Measurements from ENCODE around the gene LRRC7.
"Not testable (repeated sequence)": the region's sequence is repeated elsewhere in the genome, so short reads cannot be mapped to it uniquely, and the experiment has no call there.

LRRC7 gene

DNA sequence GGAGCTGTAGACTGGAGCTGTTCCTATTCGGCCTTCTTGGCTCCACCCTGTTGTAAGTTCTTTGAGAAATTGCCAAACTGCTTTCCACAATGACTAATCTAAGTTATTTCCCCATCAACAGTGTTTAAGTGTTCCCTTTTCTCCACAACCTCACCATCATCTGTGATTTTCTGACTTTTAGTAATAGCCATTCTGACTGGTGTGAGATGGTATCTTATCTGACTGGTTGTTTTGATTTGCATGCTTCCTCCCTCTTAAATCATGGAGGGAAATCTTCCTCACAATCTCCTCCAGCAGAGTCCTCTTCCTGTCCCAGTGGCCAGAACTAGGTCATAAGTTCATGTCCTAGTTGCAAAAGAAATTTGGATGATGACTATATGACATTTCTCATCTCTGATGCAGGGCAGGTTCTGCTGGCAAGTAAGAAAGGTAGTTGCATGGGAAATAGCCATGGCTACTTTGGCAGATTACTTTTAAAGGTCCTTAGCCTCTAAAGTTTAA, 343.6 kb downstream of the LRRC7 start:
- no peak for DNase-seq

DNA sequence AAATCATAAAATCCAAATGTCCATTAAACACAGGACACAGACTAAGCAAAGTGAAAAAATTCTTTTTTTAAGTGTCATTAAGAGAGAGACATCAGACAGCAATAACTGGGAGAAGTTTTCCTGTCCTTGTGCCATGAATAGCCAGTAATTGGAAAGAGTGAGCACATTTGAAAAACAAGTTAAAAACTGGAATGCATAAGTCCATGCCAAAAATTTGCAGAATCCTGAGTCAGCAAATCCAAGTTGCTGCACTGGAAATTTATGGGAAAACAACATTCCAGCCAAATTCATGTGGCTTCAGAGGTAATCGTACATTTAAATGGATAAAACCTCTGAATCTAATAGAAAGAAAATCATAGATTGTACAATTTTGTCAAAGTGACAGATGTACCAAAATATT, 346.3 kb downstream of the LRRC7 start:
- DNase-seq: no peak

DNA sequence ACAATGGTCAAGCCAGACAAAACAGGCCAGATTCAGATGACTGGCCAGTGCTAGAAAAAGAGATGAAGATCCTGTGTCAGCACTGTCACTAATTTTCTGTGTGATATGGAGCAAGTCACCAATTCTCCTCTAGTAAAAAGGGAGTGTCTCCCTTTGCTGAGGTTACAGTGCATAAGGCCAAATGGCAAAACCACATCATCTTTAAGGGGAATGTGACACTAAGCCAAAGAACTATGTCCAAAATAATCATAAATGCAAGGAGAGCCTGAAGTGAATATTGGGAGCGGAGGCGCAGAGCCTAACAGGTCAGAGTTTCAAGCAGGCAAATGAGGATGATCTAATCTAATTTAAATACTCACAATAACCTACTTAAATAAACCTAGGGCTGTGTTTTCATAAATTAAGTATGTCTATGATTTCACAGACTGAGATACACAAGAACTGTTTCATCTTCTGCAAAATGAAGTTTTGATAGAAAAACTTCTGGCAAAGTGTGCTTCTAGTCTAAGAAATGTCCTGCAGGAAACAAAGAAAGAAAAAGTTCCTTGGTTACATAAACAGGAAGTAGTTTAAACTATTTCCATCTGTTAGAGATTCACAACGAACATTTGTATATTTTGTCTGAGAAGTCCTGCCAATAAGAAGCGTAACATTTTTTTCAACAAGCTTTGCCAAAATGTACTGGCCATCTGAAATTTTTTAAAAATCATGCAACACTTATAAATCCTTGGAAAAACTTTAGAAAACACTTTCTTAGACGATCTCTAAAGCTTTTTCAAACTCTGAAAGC, 347.4 kb downstream of the LRRC7 start:
- no peak for DNase-seq

DNA sequence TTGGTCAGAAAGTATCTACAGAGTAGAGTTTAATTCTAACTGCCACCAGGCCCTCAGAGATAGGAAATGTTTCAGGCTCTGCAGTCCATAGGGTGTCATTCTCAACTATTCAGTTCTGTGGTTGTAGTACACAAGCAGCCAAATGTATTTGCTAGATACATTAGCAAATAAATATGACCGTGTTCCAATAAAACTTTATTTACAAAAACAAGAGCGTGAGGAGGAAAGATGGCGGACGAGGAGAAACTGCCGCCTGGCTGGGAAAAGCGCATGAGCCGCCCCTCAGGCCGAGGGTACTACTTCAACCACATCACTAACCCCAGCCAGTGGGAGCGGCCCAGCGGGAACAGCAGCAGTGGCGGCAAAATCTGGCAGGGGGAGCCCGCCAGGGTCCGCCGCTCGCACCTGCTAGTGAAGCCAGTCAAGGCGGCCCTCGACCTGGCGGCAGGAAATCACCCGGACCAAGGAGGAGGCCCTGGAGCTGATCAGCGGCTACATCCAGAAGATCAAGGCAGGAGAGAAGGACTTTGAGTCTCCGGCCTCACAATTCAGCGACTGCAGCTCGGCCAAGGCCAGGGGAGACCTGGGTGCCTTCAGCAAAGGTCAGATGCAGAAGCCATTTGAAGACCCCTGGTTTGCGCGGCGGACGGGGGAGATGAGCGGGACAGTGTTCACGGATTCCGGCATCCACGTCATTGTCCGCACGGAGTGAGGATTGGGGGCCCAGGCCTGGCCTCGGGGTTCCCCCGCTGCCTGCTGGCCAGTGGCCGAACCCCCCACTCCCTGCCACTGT, 351.6 kb downstream of the LRRC7 start:
- DNase-seq: no peak

DNA sequence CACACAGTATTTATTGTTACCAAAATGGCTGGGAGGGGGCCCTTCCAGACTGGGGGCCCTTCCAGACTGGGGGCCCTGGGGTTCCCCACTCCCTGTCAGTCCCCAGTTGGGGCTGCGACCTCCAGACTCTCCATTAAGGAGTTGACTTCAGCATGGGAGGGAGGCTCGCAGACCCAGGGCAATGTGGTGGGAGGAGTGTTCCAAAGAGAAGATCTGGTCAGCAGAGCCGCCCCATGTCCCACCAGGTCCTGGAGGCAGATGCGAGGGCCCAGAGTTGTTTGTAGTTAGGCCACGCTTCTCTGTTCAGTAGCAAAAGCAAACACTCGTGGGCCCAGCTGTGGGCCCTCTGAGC, 352.2 kb downstream of the LRRC7 start:
- DNase-seq: no peak

DNA sequence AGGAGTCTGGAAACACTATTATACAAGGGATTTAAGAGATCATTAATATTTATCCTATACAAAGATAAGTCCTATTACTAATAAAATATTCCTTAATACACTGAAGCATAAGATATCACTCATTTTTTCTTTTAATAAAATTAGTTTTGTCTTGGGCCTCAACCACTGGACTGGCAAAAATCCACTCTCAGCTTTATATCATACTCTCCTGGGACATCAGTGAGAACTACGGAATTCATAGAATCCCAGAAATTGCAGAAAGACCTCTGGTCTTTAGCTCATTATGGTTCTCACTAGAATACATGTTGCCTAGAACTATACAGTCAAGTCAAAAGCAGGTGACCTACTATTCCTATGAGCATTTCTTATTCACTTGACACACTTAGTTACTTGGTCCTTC, 352.7 kb downstream of the LRRC7 start:
- DNase-seq: no peak

DNA sequence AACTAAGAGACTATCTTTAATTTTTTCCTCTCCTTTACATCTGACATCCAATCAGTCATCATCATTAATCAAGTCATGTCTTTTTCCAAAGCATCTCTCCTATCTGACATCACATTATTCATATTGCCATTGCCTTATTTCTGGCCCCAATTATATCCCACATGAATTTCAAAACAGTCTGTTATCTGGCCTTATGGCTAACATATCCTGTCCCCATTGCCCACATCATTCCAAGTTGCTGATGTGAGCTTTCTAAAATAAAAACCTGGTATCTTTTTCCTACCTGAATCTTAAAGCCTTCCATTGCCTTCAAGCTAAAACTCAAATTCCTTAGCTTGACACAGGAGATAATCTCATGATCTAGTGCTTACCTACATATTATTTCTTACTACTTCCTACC, 353.8 kb downstream of the LRRC7 start:
- DNase-seq: no peak

DNA sequence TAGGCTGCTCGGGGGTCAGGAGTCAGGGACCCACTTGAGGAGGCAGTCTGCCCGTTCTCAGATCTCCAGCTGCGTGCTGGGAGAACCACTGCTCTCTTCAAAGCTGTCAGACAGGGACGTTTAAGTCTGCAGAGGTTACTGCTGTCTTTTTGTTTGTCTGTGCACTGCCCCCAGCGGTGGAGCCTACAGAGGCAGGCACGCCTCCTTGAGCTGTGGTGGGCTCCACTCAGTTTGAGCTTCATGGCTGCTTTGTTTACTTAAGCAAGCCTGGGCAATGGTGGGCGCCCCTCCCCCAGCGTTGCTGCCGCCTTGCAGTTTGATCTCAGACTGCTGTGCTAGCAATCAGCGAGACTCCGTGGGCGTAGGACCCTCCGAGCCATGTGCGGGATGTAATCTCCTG, 360.5 kb downstream of the LRRC7 start:
- DNase-seq: not testable (repeated sequence)

DNA sequence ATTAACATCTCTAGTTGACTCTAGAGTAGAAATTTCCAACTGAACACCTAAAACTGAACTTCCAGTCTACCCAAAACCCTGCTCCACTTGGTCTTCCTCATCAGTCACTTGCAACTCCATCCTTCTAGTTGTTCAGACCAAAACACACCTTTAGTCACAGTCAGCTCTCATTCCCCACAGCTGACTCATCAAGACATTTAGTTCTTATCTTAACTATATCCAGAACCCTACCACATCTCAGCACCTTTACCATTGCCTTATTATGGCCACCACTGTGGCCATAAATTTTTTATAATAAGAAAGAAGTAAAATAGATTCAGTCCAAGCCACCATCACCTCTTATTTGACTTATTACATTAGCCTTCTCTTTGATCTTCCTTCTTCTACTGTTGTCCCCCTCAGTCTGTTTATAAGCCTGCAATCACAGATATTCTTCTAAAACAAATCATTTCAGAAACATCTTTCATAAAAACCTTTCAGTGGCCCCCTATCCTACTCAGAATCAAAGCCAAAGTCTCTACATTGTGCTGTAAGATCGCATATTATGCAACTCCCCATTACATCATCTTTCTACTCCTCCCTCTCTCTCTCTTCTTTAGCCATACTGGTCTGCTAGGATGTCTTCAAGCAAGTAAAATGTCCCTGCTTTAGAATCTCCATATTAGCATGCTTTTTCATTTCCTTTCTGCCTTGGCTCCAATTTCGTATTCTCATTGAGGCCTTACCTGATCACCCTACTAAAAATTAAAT, 361.8 kb downstream of the LRRC7 start:
- DNase-seq: no peak

DNA sequence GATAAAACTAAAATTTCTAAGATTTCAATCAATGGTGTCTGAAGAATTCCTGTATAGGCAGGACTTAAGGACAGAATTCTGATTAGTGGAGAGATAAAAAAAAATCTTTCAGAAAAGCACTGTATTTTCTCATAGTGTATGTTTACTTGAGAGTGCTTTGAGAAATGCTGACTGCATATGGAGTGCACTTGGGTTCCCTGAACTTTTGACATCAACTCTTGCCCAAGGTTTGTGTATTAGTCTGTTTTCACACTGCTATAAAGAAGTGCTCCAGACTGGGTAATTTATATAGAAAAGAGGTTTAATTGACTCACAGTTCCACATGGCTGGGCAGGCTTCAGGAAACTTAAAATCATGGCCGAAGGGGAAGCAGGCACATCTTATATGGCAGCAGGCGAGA, 362.7 kb downstream of the LRRC7 start:
- no peak for DNase-seq

DNA sequence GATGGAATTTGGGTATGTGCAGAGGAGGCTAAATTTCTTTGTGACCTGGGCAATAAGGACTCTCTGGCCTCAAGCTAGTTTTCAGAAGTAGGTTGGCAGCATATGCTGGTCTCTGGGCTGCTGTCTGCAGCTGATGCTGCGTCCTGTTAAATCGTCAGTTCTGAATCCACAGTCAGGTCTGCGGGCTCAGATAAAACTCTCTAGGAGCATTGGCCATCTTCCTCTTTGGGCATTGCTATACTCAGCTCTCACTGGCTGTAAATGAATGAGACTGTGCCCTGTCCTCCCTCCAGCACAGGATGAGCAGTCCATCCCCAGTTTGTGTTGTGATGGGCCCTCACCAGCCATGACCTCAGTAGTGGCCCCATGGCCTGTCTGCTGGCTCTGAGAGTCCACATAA, 365.0 kb downstream of the LRRC7 start:
- no peak for DNase-seq

DNA sequence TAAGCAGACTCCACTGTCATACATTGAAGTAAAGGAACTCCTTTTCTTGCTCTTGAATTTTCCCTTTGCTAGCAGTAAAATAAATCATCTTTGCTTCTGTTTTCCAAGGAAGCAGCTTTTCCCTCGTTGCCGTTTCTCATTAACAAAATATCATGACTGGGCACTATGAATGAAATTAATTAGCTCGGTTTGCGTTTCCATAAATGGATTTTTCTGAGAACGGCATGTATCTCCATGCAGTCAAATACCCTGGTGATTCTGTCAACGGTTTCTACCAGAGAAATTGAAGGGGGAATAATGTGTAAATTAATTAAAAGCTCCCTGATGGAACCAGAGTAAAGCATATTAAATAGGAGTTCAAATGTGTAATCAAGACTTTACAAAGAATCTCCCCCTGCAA, 372.5 kb downstream of the LRRC7 start:
- DNase-seq: no peak

DNA sequence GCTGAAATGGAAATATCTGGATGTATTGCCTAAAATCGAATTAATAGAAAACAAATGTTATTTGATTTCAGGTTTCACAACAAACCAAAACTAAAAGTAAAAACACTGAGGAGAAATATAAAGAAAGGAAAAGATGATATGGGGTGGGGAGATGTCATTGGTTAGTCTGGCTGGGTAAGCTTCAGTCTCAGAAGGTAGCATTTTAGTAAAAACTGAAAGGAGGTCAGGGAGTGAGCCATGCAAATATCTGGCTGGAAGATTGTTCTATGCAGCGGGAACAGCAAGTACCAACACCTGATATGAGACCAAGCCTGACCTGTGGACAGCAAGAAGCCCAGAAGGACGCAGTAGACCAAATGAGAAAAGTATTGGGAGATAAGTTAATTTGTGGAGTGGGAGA, 373.1 kb downstream of the LRRC7 start:
- no peak for DNase-seq

DNA sequence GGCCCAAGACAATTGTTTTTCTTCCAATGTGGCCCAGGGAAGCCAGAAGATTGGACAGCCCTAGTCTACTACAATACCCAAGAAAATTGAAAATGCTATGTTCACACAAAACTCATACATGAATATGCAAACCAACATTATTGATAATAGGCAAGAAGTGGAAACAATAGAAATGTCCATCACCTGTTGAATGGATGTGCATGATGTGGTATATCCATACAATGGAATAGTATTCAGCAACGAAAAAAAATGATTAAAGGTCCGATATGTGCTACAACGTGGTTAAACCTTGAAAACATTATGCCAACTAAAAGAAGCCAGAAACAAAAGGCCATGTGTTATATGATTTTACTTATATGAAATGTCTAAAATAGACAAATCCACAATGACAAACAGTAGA, 375.3 kb downstream of the LRRC7 start:
- no peak for DNase-seq

DNA sequence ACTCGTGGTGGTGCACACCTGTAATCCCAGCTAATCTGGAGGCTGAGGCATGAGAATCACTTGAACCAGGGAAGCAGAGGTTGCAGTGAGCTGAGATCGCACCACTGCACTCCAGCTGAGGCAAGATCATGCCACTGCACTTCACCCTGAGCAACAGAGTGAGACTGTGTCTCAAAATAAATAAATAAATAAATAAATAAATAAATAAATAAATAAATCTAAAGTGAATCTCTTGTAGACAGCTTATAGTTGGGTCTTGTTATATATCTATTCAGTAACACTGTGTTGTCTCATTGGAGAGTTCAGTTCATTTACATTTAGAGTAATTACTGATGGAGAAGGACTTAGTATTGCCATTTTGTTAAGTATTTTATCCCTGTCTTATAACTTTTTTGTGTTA, 379.2 kb downstream of the LRRC7 start:
- no peak for DNase-seq

DNA sequence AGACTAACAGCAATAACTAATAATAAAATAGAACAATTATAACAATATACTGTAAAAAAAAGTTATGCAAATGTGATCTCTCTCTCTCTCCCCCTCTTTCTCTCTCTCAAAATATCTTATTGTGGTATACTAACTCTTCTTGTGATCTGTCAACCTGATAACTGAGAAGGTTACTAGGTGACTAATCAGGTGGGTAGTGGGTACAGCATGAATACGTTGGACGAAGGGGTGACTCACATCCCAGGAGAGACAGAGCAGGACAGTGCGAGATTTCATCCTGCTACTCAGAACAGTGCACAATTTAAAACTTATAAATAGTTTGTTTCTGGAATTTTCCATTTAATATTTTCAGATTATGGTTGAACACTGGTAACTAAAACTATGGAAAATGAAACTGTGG, 380.1 kb downstream of the LRRC7 start:
- no peak for DNase-seq

DNA sequence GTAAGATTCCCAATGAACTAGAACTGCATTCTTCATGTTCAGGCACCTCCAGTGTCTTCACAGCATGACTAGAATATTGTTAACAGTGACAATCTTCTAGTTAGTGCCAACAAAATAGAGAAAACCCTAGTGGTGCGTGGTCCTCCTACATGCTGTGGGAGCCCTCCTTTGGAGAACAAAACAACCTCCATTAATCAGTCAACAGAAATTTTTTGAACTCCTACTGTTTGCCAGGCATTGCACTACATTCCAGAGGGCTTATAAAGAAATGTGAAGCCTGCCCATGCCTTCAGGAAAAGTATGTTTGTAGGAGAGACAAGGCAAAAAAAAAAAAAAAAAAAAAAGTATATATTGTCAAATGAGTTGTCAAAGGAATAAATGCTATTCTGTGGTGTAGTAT, 385.0 kb downstream of the LRRC7 start:
- no peak for DNase-seq

DNA sequence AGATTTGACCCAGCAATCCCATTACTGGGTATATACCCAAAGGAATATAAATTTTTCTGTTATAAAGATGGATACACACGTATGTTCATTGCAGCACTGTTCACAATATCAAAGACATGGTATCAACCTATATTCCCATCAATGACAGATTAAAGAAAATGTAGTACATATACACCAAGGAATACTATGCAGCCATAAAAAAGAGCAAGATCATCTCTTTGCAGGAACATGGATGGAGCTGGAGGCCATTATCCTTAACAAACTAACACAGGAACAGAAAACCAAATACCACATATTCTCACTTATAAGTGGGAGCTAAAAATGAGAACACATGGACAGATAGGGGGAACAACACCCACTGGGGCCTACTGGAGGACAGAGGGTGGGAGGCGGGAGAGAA, 394.7 kb downstream of the LRRC7 start:
- not testable (repeated sequence) for DNase-seq

DNA sequence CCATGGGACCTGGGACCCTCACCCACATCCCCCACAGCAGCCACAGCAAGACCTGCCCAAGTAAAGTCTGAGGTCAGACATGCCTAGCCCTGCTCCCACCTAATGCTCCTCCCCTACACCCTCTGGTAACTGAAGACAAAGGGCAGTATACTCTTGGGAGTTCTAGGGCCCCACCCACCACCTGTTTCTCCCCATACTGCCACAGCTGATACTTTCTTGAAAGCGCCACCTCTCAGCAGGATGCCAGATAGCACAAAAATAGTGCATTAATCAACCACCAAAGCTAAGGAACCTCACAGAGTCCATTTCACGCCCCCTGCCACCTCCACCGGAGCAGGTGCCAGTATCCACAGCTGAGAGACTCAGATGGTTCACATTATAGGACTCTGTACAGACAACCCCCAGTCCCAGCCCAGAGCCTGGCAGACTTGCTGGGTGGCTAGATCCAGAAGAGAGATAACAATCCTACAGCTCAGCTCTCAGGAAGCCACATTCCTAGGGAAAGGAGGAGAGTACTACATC, 399.6 kb downstream of the LRRC7 start:
- no peak for DNase-seq

DNA sequence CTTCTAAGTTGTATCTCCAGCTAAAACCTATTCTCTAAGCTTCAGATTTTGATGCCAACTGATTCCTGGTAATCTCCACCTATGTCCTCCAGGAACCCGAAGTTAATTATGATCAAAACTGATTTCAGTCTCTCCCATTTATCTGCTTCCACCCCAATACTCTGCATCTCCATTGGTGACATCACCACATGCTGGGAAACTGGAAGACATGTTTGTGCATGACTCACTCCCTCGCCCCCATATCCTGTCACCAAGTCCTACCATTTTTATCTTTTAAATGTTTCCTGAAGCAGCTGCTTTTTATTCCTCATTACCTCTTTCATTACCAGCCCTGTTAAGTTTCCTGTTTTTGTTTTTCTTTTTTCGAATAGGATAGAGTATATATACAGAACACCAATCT, 409.2 kb downstream of the LRRC7 start:
- DNase-seq: no peak

DNA sequence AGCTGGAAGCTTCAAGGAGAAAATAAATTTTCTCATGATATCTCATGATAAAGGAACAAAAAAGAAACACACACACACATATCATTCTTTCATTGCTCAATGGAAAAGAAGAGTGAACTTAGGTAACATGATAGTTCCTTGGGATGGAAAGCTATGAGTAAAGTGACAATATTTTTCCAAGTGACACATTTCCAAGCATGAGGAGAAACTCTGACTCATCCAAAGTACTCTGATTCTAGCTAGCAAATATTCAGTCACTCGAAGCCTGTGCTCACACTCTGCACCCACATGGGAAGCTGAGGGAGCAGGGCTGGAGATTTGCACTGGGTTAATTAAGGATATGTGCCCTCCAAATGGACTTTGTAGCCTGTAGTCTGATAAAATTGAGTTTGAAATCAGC, 415.3 kb downstream of the LRRC7 start:
- DNase-seq: no peak

DNA sequence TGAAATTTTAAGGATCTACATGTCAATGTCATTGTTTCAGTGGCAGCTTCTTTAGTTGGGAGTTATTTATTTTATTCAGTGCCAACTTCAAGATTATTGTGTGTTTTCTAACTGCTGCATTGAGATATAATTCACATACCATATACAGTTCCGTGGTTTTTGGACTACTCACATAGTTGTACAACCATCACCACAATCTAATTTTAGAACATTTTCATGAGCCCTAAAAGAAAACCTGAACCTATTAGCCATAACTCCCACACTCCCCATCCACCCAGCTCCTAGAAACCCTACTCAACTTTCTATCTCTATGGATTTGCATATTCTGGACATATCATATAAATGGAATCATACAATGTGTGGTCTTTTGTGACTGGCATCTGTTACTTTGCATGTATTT, 417.7 kb downstream of the LRRC7 start:
- no peak for DNase-seq

DNA sequence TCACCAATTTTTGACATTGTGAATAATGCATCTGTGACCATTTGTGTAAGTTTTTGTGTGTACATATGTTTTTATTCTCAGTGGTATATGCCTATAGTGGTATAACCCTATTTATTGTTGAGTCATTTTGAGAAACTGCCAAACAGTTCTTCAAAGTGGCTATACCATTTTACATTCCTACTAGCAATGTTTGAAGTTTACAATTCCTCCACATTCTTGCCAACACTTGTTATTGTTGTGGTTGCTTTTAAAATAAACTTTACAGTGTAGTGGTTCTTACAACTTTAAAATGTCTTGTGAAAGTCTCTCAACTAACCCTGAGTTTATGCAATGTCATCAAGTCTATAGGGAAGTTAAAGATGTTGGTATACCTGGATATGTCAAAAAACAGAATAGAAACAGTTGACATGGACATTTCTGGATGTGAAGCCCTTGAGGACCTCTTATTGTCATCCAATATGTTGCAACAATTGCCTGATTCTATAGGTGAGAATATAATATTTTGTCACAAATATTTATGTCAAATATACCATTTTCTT, 418.2 kb downstream of the LRRC7 start:
- no peak for DNase-seq

Data from NCI-H748 treated with DMSO at 0.1 percent for 48 hours (cell line).